Fibroblast of skin of back (primary cell): ENCODE results near the gene IP6K3. TPM values are rescaled to one million over a fixed set of nuclear protein-coding genes. Genes with fewer than 3 reads are reported as not detected.
A peak's percentile ranks its signal among the peaks of the same experiment; 100 is the strongest.

Experiments
- DNase-seq: peaks from one replicate; pipeline ENCODE4 v3.0.0-alpha.2; 2013
- polyA plus RNA-seq, 2 experiments: library from polyadenylated mRNA; unstranded; fragments of 120-200 nt; gene quantifications; one replicate each; pipeline ENCODE4 v1.2.1, GENCODE V29; 2013; ENCODE audit not compliant: insufficient read length in 2 of 2

IP6K3 gene
- 0.08 TPM for polyA plus RNA-seq (2013, experiment 1 of 2; ENCODE audit: insufficient read length)
- 0.31 TPM for polyA plus RNA-seq (2013, experiment 2 of 2; ENCODE audit: insufficient read length)

GRCh38 chr6:33746651-33747100, at the start of gene IP6K3:
Gene IP6K3 (minus strand): TSS chr6:33746905. CDS start chr6:33735476, 11,429 bp downstream.
- no peak for DNase-seq

- no peak for DNase-seq
Observed at GRCh38 chr6:33794910-33795623, 48.4 kb upstream of the IP6K3 start.

- DNase-seq, result no peak
Observed at GRCh38 chr6:33792981-33793380, 46.3 kb upstream of the IP6K3 start.

- DNase-seq, result no peak
Observed at GRCh38 chr6:33791620-33792019, 44.9 kb upstream of the IP6K3 start.

- no peak for DNase-seq
Observed at GRCh38 chr6:33790910-33791309, 44.2 kb upstream of the IP6K3 start.

GRCh38 chr6:33790379-33790778, 43.7 kb upstream of the IP6K3 start:
- DNase-seq, result no peak

GRCh38 chr6:33789550-33789895, 42.8 kb upstream of the IP6K3 start:
- DNase-seq, result no peak

- DNase-seq, result peak; percentile 93
Observed at GRCh38 chr6:33788694-33789549, 42.2 kb upstream of the IP6K3 start, which contains the start of gene LEMD2. Gene LEMD2 (minus strand): TSS chr6:33789130. CDS start chr6:33789116, 14 bp downstream.

- peak; percentile 79 for DNase-seq
Observed at GRCh38 chr6:33787954-33788693, 41.4 kb upstream of the IP6K3 start.

- DNase-seq, result peak; percentile 49
Observed at GRCh38 chr6:33787346-33787953, 40.7 kb upstream of the IP6K3 start.

GRCh38 chr6:33786736-33787135, 40.0 kb upstream of the IP6K3 start:
- no peak for DNase-seq

- DNase-seq, result peak; percentile 38
Observed at GRCh38 chr6:33785778-33786177, 39.1 kb upstream of the IP6K3 start.

GRCh38 chr6:33784787-33785186, 38.1 kb upstream of the IP6K3 start:
- DNase-seq, result no peak

- no peak for DNase-seq
Observed at GRCh38 chr6:33783781-33784520, 37.2 kb upstream of the IP6K3 start.

GRCh38 chr6:33782561-33782960, 35.9 kb upstream of the IP6K3 start:
- DNase-seq, result no peak

- peak; percentile 77 for DNase-seq
Observed at GRCh38 chr6:33781131-33781975, 34.6 kb upstream of the IP6K3 start.

- DNase-seq, result no peak
Observed at GRCh38 chr6:33779895-33780294, 33.2 kb upstream of the IP6K3 start.

- no peak for DNase-seq
Observed at GRCh38 chr6:33779290-33779689, 32.6 kb upstream of the IP6K3 start.

GRCh38 chr6:33778444-33779121, 31.9 kb upstream of the IP6K3 start:
- DNase-seq, result no peak
